A549 (cell line): ENCODE data around the gene PFKFB3. TPM values are rescaled to one million over a fixed set of nuclear protein-coding genes. Genes with fewer than 3 reads are reported as not detected.

Experiments
- ATAC-seq, 2 experiments: fragments of 200-7000 bp in 1 of 2; fragments of >200 bp in 1 of 2; cut with Nextera tagmentation in 1 of 2; cut with Tn5 transposase in 1 of 2; 3 replicates each; pipeline versions ENCODE4 v1.8.0 to v1.9.1; 2018 to 2020; ENCODE audit warnings: mild to moderate bottlenecking in 1 of 2, moderate library complexity in 1 of 2
- CTCF ChIA-PET: fragments of 300-600 bp; sonication (Branson Sonifier 250); formaldehyde crosslinking; extraction: SDS; loops from one replicate; lab custom pipeline; 2021; ENCODE audit warnings: antibody characterized with exemption, inconsistent platforms; lab: Yijun Ruan, JAX
- POLR2A ChIA-PET: fragments of 350-600 bp; formaldehyde crosslinking; extraction: SDS; loops from one replicate; lab custom pipeline; 2021; ENCODE audit warnings: antibody characterized with exemption, inconsistent platforms; lab: Yijun Ruan, JAX
- DNase-seq, 2 experiments: peaks; one replicate each; pipeline versions ENCODE4 v3.0.0 to v3.0.0-alpha.2; 2011 to 2016; ENCODE audit warnings: low read depth in 1 of 2, low spot score in 1 of 2
- FAIRE-seq: peaks from 2 replicates; lab custom pipeline; 2011; peaks lifted over from hg19 to GRCh38; lab: Jason Lieb, UNC
- H3K27ac ChIP-seq, 2 experiments: fragments of >200 bp; sonication (Bioruptor Twin); formaldehyde crosslinking; 3 replicates each; pipeline ENCODE4 v1.5.1; 2016 to 2017
- H3K4me1 ChIP-seq: fragments of >200 bp; sonication (Bioruptor Twin); formaldehyde crosslinking; 3 replicates; pipeline ENCODE4 v1.6.1; 2016
- H3K4me2 ChIP-seq: fragments of >200 bp; sonication (Bioruptor Twin); formaldehyde crosslinking; 3 replicates; pipeline ENCODE4 v1.6.1; 2016
- H3K4me3 ChIP-seq: fragments of >200 bp; sonication (Bioruptor Twin); formaldehyde crosslinking; 3 replicates; pipeline ENCODE4 v1.5.1; 2016
- H3K9me3 ChIP-seq: fragments of >200 bp; sonication (Bioruptor Twin); formaldehyde crosslinking; 3 replicates; pipeline ENCODE4 v1.6.1; 2016
- BHLHE40 ChIP-seq: IDR thresholded peaks from 2 replicates; pipeline ENCODE4 v1.6.1; 2012; ENCODE audit warnings: low read depth, low read length, inconsistent platforms
- ESRRA ChIP-seq: fragments of 150-350 bp; IDR thresholded peaks from 2 replicates; pipeline ENCODE4 v1.6.1; 2014; ENCODE audit warnings: mild to moderate bottlenecking, low read length, borderline replicate concordance
- FOSL2 ChIP-seq, 2 experiments: fragments of 450-650 bp in 1 of 2; fragments of >200 bp in 1 of 2; sonication (Bioruptor Twin) in 1 of 2; formaldehyde crosslinking; IDR thresholded peaks; 2 replicates each; pipeline versions ENCODE4 v1.5.0 to v1.6.1; 2016 to 2020; ENCODE audit warnings: mild to moderate bottlenecking in 1 of 2, moderate library complexity in 1 of 2
- HOXB13 ChIP-seq: fragments of 250-450 bp; sonication (Bioruptor Pico); IDR thresholded peaks from 2 replicates; pipeline ENCODE4 v1.5.0; 2020; ENCODE audit warnings: low read depth, mild to moderate bottlenecking, moderate library complexity
- HOXB5 ChIP-seq: fragments of 250-450 bp; sonication (Bioruptor Pico); IDR thresholded peaks from 2 replicates; pipeline ENCODE4 v1.5.0; 2020; ENCODE audit warnings: mild to moderate bottlenecking, moderate library complexity
- POLR2AphosphoS2 ChIP-seq: conservative IDR thresholded peaks from 2 replicates; pipeline ENCODE4 v1.6.1; 2012; ENCODE audit warnings: low read length, improper control_type of control experiment, inconsistent platforms
- RFX5 ChIP-seq: fragments of 450-650 bp; IDR thresholded peaks from 2 replicates; pipeline ENCODE4 v1.7.1; 2014; ENCODE audit warnings: antibody characterized with exemption, mild to moderate bottlenecking, moderate library complexity
- TP53 ChIP-seq: fragments of 250-450 bp; sonication (Bioruptor Pico); IDR thresholded peaks from 2 replicates; pipeline ENCODE4 v1.5.0; 2021; ENCODE audit warnings: mild to moderate bottlenecking, moderate library complexity
- ZFP36 ChIP-seq: fragments of 450-650 bp; IDR thresholded peaks from 2 replicates; pipeline ENCODE4 v1.6.1; 2014; ENCODE audit warnings: borderline replicate concordance; ENCODE audit not compliant: partially characterized antibody
- ZNF302 ChIP-seq: fragments of 250-450 bp; sonication (Bioruptor Pico); IDR thresholded peaks from 2 replicates; pipeline ENCODE4 v1.9.0; 2021; ENCODE audit warnings: inconsistent platforms, mild to moderate bottlenecking, moderate library complexity
- ZSCAN20 ChIP-seq: fragments of 250-450 bp; sonication (Bioruptor Pico); IDR thresholded peaks from 2 replicates; pipeline ENCODE4 v1.8.0; 2022; ENCODE audit warnings: mild to moderate bottlenecking, moderate library complexity
- WGBS: methylation state at CpG from one replicate; pipeline ENCODE4 v1.1.6; 2017; ENCODE audit errors: missing lambda C conversion rate; 5-methylcytosine and 5-hydroxymethylcytosine counted together
- polyA plus RNA-seq, 4 experiments: library from polyadenylated mRNA; depleted of rRNA in 3 of 4; stranded (reverse); fragments of >200 nt; fragmentation: RNase III in 1 of 4; extraction: RNeasy Plus Mini Kit Qiagen cat#74134 plus additional on column Dnase treatment in 1 of 4; gene quantifications; 2 replicates in 3 of 4; 3 replicates in 1 of 4; pipeline ENCODE4 v1.2.3, GENCODE V29; 2011 to 2017
- TF ChIP-seq, protein P1 (sequence below): IDR thresholded peaks from 2 replicates; pipeline ENCODE4 v1.6.1; 2012

PFKFB3 gene
- polyA plus RNA-seq, 2 of the 4 experiments (the other 2 are of a cell fraction): 139 to 232 TPM

DNA sequence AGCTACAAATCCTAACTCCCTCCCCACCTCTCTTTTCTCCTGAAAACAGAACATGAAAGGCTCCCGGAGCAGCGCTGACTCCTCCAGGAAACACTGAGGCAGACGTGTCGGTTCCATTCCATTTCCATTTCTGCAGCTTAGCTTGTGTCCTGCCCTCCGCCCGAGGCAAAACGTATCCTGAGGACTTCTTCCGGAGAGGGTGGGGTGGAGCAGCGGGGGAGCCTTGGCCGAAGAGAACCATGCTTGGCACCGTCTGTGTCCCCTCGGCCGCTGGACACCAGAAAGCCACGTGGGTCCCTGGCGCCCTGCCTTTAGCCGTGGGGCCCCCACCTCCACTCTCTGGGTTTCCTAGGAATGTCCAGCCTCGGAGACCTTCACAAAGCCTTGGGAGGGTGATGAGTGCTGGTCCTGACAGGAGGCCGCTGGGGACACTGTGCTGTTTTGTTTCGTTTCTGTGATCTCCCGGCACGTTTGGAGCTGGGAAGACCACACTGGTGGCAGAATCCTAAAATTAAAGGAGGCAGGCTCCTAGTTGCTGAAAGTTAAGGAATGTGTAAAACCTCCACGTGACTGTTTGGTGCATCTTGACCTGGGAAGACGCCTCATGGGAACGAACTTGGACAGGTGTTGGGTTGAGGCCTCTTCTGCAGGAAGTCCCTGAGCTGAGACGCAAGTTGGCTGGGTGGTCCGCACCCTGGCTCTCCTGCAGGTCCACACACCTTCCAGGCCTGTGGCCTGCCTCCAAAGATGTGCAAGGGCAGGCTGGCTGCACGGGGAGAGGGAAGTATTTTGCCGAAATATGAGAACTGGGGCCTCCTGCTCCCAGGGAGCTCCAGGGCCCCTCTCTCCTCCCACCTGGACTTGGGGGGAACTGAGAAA is 30.4 kb downstream of the PFKFB3 start:
- DNase-seq (no peak), ATAC-seq (peak in 1 of 2 experiments; percentile 0; a peak in 1 of 6 replicates), FAIRE-seq (no peak)
- H3K27ac ChIP-seq: peak overlapping the region; percentile 55 to 82; a peak in 5 of 6 replicates
- CTCF ChIA-PET: interaction anchor here (0.8 to 2.4 kb wide), 10 partner anchors 8 to 173 kb away, joined by 3 to 19 read pairs (median 4); partner anchors contain the start of gene PFKFB3
- H3K4me1 ChIP-seq: peaks cover 85% of the 10 kb centered on the region
- H3K9me3 ChIP-seq: no peaks in the 10 kb centered on the region
- WGBS: 69% methylated on average over 25 of the region's 28 CpGs
- peak overlapping the region; percentile 43 for H3K4me2 ChIP-seq
- POLR2A ChIA-PET: interaction anchor here (1.0 to 2.9 kb wide), 2 partner anchors 30 to 31 kb away, joined by 5 to 16 read pairs; partner anchors contain the start of gene PFKFB3
- H3K4me3 ChIP-seq: no peak overlapping the region
- TF ChIP-seq POLR2AphosphoS2 (peak; percentile 72), TP53 (CRISPR knock-in tag) (no peak)

DNA sequence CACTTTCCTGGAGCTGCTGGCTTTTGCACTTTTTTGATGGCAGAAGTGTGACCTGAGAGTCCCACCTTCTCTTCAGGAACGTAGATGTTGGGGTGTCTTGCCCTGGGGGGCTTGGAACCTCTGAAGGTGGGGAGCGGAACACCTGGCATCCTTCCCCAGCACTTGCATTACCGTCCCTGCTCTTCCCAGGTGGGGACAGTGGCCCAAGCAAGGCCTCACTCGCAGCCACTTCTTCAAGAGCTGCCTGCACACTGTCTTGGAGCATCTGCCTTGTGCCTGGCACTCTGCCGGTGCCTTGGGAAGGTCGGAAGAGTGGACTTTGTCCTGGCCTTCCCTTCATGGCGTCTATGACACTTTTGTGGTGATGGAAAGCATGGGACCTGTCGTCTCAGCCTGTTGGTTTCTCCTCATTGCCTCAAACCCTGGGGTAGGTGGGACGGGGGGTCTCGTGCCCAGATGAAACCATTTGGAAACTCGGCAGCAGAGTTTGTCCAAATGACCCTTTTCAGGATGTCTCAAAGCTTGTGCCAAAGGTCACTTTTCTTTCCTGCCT is 31.1 kb downstream of the PFKFB3 start:
- no peaks in the 10 kb centered on the region for H3K9me3 ChIP-seq
- POLR2A ChIA-PET: interaction anchor here (2.9 kb wide), 1 partner anchor 31 kb away, joined by 16 read pairs; the partner anchor contains the start of gene PFKFB3
- ATAC-seq (peak in 1 of 2 experiments; percentile 9; a peak in 3 of 6 replicates), FAIRE-seq (no peak), DNase-seq (no peak)
- TF ChIP-seq HOXB13 (CRISPR knock-in tag): no peak
- TF ChIP-seq FOSL2 (IDR thresholded peaks at IDR 0.05): no peak
- no peak for TF ChIP-seq FOSL2 (CRISPR knock-in tag; IDR thresholded peaks at IDR 0.05)
- TF ChIP-seq RFX5: no peak
- no peak for TF ChIP-seq BHLHE40
- peak; percentile 21; the same call in 1 of the 2 replicates for TF ChIP-seq HOXB5 (CRISPR knock-in tag)
- peak; percentile 14; the same call in 1 of the 2 replicates for TF ChIP-seq ESRRA
- TF ChIP-seq ZSCAN20 (CRISPR knock-in tag): no peak
- CTCF ChIA-PET: interaction anchor here (0.9 to 3.5 kb wide), 11 partner anchors 9 to 172 kb away, joined by 3 to 21 read pairs (median 4); partner anchors contain the start of gene PFKFB3
- H3K4me2 ChIP-seq: peak overlapping the region; percentile 43
- 60% methylated on average over 10 of the region's 11 CpGs for WGBS
- peaks cover 80% of the 10 kb centered on the region for H3K4me1 ChIP-seq
- H3K27ac ChIP-seq: peak overlapping the region; percentile 55 to 82; a peak in 5 of 6 replicates
- H3K4me3 ChIP-seq: no peak overlapping the region

DNA sequence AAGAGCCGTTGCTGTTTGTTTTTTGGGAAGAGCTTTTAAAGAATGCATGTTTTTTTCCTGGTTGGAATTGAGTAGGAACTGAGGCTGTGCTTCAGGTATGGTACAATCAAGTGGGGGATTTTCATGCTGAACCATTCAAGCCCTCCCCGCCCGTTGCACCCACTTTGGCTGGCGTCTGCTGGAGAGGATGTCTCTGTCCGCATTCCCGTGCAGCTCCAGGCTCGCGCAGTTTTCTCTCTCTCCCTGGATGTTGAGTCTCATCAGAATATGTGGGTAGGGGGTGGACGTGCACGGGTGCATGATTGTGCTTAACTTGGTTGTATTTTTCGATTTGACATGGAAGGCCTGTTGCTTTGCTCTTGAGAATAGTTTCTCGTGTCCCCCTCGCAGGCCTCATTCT is 31.6 kb downstream of the PFKFB3 start:
- Histone ChIP-seq H3K4me1 (peaks cover 77% of the 10 kb centered on the region), H3K9me3 (no peaks in the 10 kb centered on the region), H3K4me3 (no peak overlapping the region), H3K27ac (peak overlapping the region; percentile 55 to 82; a peak in 5 of 6 replicates), H3K4me2 (peak overlapping the region; percentile 43)
- TF ChIP-seq ZFP36 (no peak), POLR2AphosphoS2 (peak; percentile 35; the same call in 1 of the 2 replicates), ZNF302 (no peak)
- TF ChIP-seq, protein P1, sequence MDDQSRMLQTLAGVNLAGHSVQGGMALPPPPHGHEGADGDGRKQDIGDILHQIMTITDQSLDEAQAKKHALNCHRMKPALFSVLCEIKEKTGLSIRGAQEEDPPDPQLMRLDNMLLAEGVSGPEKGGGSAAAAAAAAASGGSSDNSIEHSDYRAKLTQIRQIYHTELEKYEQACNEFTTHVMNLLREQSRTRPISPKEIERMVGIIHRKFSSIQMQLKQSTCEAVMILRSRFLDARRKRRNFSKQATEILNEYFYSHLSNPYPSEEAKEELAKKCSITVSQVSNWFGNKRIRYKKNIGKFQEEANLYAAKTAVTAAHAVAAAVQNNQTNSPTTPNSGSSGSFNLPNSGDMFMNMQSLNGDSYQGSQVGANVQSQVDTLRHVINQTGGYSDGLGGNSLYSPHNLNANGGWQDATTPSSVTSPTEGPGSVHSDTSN: no peak
- DNase-seq: no peak
- ATAC-seq: no peak
- POLR2A ChIA-PET: interaction anchor here (2.9 kb wide), 1 partner anchor 32 kb away, joined by 16 read pairs; the partner anchor contains the start of gene PFKFB3
- WGBS: 78% methylated on average over 13 of the region's 13 CpGs
- CTCF ChIA-PET: interaction anchor here (0.9 to 3.5 kb wide), 16 partner anchors 10 to 171 kb away, joined by 3 to 21 read pairs (median 4); partner anchors contain the start of gene PFKFB3
- FAIRE-seq: no peak
